Measurements from ENCODE around the gene KIF1C. TPM values are rescaled to one million over a fixed set of nuclear protein-coding genes. Genes with fewer than 3 reads are reported as not detected.

KIF1C gene
- total RNA-seq, 1 experiment from 2014 or later = 85.6 TPM

DNA sequence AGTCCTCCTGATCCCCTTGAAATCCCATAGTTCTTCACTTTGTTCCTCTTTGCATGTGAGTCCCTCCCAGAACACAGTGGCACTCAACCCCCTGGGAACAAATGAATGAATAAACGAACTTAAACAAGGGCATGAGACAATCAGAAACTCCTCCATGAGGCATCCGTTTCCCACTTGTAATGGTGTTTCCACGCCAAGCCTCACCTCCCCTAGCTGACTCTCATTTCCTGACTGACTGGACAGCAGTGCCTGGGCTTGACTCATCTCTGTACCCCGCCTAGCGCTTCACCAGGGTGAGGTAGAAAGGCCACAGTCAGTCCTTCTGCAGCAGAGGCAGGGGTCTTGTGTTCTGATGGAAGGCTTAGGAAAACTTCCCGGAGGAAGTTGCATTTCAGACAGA is 14.2 kb downstream of the KIF1C start:
- no peaks in the 10 kb centered on the region for H3K27me3 ChIP-seq (ENCODE audit: insufficient read depth, low read length)
- H4K5ac ChIP-seq (ENCODE audit: insufficient read length, low read depth, low read length) = no peak overlapping the region
- H3K4ac ChIP-seq (ENCODE audit: low read depth, low read length) = no peak overlapping the region
- no peaks in the 10 kb centered on the region for H3K79me1 ChIP-seq (ENCODE audit: insufficient read depth, low read depth, low read length, poor library complexity, severe bottlenecking)
- no peaks in the 10 kb centered on the region for H3K79me2 ChIP-seq (ENCODE audit: insufficient read depth, low read length)
- H2BK12ac ChIP-seq (ENCODE audit: insufficient read length, low read depth, low read length) = no peak overlapping the region
- Mint-ChIP-seq H3K27ac (peak overlapping the region in 1 of 3 experiments; percentile 69; a peak in 3 of 7 replicates), H3K36me3 (ENCODE audit: insufficient read depth in 1 of 3, low read depth in 3 of 3) (peaks cover 44 to 83% (median 79%) of the 10 kb centered on the region in 3 experiments; a peak in 6 of 7 replicates), H3K27me3 (ENCODE audit: low read depth) (no peaks in the 10 kb centered on the region), H3K4me3 (no peak overlapping the region), H3K9me3 (no peaks in the 10 kb centered on the region; a peak in 1 of 5 replicates), H3K4me1 (no peaks in the 10 kb centered on the region)
- H3T11ph ChIP-seq (ENCODE audit: low read length) = no peak overlapping the region
- H2BK120ac ChIP-seq (ENCODE audit: low read depth, low read length, poor library complexity, severe bottlenecking) = no peak overlapping the region
- no CpG with 5 or more reads among the region's 6 CpGs for whole genome bisulfite sequencing (ENCODE audit: extremely low coverage, insufficient read length, low lambda C conversion rate)
- H3K9ac ChIP-seq (ENCODE audit: extremely low read depth, insufficient read length, low read length) = no peak overlapping the region
- H2AK5ac ChIP-seq (ENCODE audit: insufficient read length, low read length) = no peak overlapping the region
- no peak overlapping the region for H3K14ac ChIP-seq (ENCODE audit: insufficient read depth, low read length)
- no peaks in the 10 kb centered on the region for H3K9me3 ChIP-seq (ENCODE audit: control insufficient read depth, low read depth, low read length)
- no peak for DNase-seq
- no peaks in the 10 kb centered on the region for H3K4me1 ChIP-seq (ENCODE audit: insufficient read depth, low read length)
- H3K23me2 ChIP-seq (ENCODE audit: insufficient read length, low read depth, low read length, poor library complexity, severe bottlenecking) = no peaks in the 10 kb centered on the region
- H3K56ac ChIP-seq (ENCODE audit: insufficient read length, low read depth, low read length) = no peak overlapping the region
- no peak overlapping the region for H2AFZ ChIP-seq (ENCODE audit: low read length)
- no peak overlapping the region for H2BK5ac ChIP-seq (ENCODE audit: insufficient read length, low read length)
- no peaks in the 10 kb centered on the region for H4K20me1 ChIP-seq (ENCODE audit: control insufficient read depth, insufficient read depth, insufficient read length)
- TF ChIP-seq, protein P1, sequence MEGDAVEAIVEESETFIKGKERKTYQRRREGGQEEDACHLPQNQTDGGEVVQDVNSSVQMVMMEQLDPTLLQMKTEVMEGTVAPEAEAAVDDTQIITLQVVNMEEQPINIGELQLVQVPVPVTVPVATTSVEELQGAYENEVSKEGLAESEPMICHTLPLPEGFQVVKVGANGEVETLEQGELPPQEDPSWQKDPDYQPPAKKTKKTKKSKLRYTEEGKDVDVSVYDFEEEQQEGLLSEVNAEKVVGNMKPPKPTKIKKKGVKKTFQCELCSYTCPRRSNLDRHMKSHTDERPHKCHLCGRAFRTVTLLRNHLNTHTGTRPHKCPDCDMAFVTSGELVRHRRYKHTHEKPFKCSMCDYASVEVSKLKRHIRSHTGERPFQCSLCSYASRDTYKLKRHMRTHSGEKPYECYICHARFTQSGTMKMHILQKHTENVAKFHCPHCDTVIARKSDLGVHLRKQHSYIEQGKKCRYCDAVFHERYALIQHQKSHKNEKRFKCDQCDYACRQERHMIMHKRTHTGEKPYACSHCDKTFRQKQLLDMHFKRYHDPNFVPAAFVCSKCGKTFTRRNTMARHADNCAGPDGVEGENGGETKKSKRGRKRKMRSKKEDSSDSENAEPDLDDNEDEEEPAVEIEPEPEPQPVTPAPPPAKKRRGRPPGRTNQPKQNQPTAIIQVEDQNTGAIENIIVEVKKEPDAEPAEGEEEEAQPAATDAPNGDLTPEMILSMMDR (conservative IDR thresholded peaks at IDR 0.05) = no peak
- H3K27ac ChIP-seq (ENCODE audit: insufficient read length, low read depth, low read length) = no peak overlapping the region
- no peak overlapping the region for H2BK15ac ChIP-seq (ENCODE audit: low read depth, low read length)
- H3K18ac ChIP-seq (ENCODE audit: insufficient read length, low read depth, low read length) = no peak overlapping the region
- no peak overlapping the region for H3K4me2 ChIP-seq (ENCODE audit: insufficient read depth, insufficient read length, low read length)
- no peak overlapping the region for H4K91ac ChIP-seq (ENCODE audit: insufficient read length, low read depth, low read length)
- H3K23ac ChIP-seq (ENCODE audit: insufficient read length, low read depth, low read length) = no peak overlapping the region
- no peak overlapping the region for H2BK20ac ChIP-seq (ENCODE audit: low read depth, low read length, poor library complexity, severe bottlenecking)
- H4K8ac ChIP-seq (replicated peaks; ENCODE audit: insufficient read length, low read depth, low read length) = no peak overlapping the region

Data from H9 (cell line).